ENCODE results near the gene FAM228B. TPM values are rescaled to one million over a fixed set of nuclear protein-coding genes. Genes with fewer than 3 reads are reported as not detected.

Gene FAM228B
- total and polyA plus RNA-seq, 9 of the 15 experiments (the other 6 are each of a cell fraction or from before 2014, with no cell fraction given), result 1.1 to 3.7 (median 2.6) TPM

DNA sequence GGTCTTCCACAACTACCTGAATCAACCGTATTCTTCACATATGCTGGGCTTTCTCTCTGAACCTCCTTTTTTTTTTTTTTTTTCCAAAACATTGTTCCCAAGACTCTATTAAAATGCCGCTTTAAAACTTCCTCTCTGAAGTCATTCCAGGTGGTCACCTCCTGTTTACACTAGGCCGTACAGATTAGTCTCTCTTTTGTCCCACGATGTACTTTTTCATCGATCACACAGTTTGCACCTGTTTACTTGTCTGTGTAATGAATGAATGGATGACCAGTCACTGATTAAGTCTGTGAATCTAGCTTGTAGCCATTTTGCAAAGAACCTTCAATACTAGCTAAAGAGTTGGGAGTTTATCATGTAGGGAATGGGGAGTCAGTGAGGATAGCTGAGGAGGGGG lies 34.9 kb downstream of the FAM228B start (continued):
- TF ChIP-seq, protein P1, sequence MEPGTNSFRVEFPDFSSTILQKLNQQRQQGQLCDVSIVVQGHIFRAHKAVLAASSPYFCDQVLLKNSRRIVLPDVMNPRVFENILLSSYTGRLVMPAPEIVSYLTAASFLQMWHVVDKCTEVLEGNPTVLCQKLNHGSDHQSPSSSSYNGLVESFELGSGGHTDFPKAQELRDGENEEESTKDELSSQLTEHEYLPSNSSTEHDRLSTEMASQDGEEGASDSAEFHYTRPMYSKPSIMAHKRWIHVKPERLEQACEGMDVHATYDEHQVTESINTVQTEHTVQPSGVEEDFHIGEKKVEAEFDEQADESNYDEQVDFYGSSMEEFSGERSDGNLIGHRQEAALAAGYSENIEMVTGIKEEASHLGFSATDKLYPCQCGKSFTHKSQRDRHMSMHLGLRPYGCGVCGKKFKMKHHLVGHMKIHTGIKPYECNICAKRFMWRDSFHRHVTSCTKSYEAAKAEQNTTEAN (CRISPR knock-in tag; IDR thresholded peaks at IDR 0.05), result no peak
- TF ChIP-seq, protein P2, sequence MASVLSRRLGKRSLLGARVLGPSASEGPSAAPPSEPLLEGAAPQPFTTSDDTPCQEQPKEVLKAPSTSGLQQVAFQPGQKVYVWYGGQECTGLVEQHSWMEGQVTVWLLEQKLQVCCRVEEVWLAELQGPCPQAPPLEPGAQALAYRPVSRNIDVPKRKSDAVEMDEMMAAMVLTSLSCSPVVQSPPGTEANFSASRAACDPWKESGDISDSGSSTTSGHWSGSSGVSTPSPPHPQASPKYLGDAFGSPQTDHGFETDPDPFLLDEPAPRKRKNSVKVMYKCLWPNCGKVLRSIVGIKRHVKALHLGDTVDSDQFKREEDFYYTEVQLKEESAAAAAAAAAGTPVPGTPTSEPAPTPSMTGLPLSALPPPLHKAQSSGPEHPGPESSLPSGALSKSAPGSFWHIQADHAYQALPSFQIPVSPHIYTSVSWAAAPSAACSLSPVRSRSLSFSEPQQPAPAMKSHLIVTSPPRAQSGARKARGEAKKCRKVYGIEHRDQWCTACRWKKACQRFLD (CRISPR knock-in tag; IDR thresholded peaks at IDR 0.05), result no peak
- TF ChIP-seq, protein P3, sequence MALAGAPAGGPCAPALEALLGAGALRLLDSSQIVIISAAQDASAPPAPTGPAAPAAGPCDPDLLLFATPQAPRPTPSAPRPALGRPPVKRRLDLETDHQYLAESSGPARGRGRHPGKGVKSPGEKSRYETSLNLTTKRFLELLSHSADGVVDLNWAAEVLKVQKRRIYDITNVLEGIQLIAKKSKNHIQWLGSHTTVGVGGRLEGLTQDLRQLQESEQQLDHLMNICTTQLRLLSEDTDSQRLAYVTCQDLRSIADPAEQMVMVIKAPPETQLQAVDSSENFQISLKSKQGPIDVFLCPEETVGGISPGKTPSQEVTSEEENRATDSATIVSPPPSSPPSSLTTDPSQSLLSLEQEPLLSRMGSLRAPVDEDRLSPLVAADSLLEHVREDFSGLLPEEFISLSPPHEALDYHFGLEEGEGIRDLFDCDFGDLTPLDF (CRISPR knock-in tag; IDR thresholded peaks at IDR 0.05), result no peak
- TF ChIP-seq MED1 (CRISPR knock-in tag; IDR thresholded peaks at IDR 0.05; ENCODE audit: borderline replicate concordance) (no peak), HOXB6 (CRISPR knock-in tag; IDR thresholded peaks at IDR 0.05; ENCODE audit: borderline replicate concordance) (no peak), MCM5 (IDR thresholded peaks at IDR 0.05; ENCODE audit: low read depth) (no peak), CREBBP (IDR thresholded peaks at IDR 0.05; ENCODE audit: low read depth, low read length) (no peak), ZNF197 (CRISPR knock-in tag; IDR thresholded peaks at IDR 0.05; ENCODE audit: low read depth) (no peak)
- TF ChIP-seq, protein P4, sequence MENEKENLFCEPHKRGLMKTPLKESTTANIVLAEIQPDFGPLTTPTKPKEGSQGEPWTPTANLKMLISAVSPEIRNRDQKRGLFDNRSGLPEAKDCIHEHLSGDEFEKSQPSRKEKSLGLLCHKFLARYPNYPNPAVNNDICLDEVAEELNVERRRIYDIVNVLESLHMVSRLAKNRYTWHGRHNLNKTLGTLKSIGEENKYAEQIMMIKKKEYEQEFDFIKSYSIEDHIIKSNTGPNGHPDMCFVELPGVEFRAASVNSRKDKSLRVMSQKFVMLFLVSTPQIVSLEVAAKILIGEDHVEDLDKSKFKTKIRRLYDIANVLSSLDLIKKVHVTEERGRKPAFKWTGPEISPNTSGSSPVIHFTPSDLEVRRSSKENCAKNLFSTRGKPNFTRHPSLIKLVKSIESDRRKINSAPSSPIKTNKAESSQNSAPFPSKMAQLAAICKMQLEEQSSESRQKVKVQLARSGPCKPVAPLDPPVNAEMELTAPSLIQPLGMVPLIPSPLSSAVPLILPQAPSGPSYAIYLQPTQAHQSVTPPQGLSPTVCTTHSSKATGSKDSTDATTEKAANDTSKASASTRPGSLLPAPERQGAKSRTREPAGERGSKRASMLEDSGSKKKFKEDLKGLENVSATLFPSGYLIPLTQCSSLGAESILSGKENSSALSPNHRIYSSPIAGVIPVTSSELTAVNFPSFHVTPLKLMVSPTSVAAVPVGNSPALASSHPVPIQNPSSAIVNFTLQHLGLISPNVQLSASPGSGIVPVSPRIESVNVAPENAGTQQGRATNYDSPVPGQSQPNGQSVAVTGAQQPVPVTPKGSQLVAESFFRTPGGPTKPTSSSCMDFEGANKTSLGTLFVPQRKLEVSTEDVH (IDR thresholded peaks at IDR 0.05; ENCODE audit: low read depth, partially characterized antibody), result no peak
